A549 (cell line): ENCODE results near the gene TAF1B. TPM values are rescaled to one million over a fixed set of nuclear protein-coding genes. Genes with fewer than 3 reads are reported as not detected.

Source experiments
- ATAC-seq, 2 experiments: fragments of 200-7000 bp in 1 of 2; fragments of >200 bp in 1 of 2; cut with Nextera tagmentation in 1 of 2; cut with Tn5 transposase in 1 of 2; 3 replicates each; pipeline versions ENCODE4 v1.8.0 to v1.9.1; 2018 to 2020; ENCODE audit warnings: mild to moderate bottlenecking in 1 of 2, moderate library complexity in 1 of 2
- CTCF ChIA-PET: fragments of 300-600 bp; sonication (Branson Sonifier 250); formaldehyde crosslinking; extraction: SDS; loops from one replicate; lab custom pipeline; 2021; ENCODE audit warnings: antibody characterized with exemption, inconsistent platforms; lab: Yijun Ruan, JAX
- POLR2A ChIA-PET: fragments of 350-600 bp; formaldehyde crosslinking; extraction: SDS; loops from one replicate; lab custom pipeline; 2021; ENCODE audit warnings: antibody characterized with exemption, inconsistent platforms; lab: Yijun Ruan, JAX
- DNase-seq, 2 experiments: peaks; one replicate each; pipeline versions ENCODE4 v3.0.0 to v3.0.0-alpha.2; 2011 to 2016; ENCODE audit warnings: low read depth in 1 of 2, low spot score in 1 of 2
- FAIRE-seq: peaks from 2 replicates; lab custom pipeline; 2011; peaks lifted over from hg19 to GRCh38; lab: Jason Lieb, UNC
- H3K27ac ChIP-seq, 2 experiments: fragments of >200 bp; sonication (Bioruptor Twin); formaldehyde crosslinking; 3 replicates each; pipeline ENCODE4 v1.5.1; 2016 to 2017
- H3K4me1 ChIP-seq: fragments of >200 bp; sonication (Bioruptor Twin); formaldehyde crosslinking; 3 replicates; pipeline ENCODE4 v1.6.1; 2016
- H3K4me2 ChIP-seq: fragments of >200 bp; sonication (Bioruptor Twin); formaldehyde crosslinking; 3 replicates; pipeline ENCODE4 v1.6.1; 2016
- H3K4me3 ChIP-seq: fragments of >200 bp; sonication (Bioruptor Twin); formaldehyde crosslinking; 3 replicates; pipeline ENCODE4 v1.5.1; 2016
- H3K9me3 ChIP-seq: fragments of >200 bp; sonication (Bioruptor Twin); formaldehyde crosslinking; 3 replicates; pipeline ENCODE4 v1.6.1; 2016
- FOSB ChIP-seq: fragments of 250-450 bp; sonication (Bioruptor Pico); IDR thresholded peaks from 2 replicates; pipeline ENCODE4 v1.5.0; 2020; ENCODE audit warnings: mild to moderate bottlenecking, moderate library complexity
- FOSL2 ChIP-seq, 2 experiments: fragments of 450-650 bp in 1 of 2; fragments of >200 bp in 1 of 2; sonication (Bioruptor Twin) in 1 of 2; formaldehyde crosslinking; IDR thresholded peaks; 2 replicates each; pipeline versions ENCODE4 v1.5.0 to v1.6.1; 2016 to 2020; ENCODE audit warnings: mild to moderate bottlenecking in 1 of 2, moderate library complexity in 1 of 2
- FOXS1 ChIP-seq: fragments of 250-450 bp; sonication (Bioruptor Pico); IDR thresholded peaks from 2 replicates; pipeline ENCODE4 v1.5.0; 2020; ENCODE audit warnings: mild to moderate bottlenecking, moderate library complexity
- HES2 ChIP-seq: fragments of >200 bp; sonication (Bioruptor Twin); formaldehyde crosslinking; IDR thresholded peaks from 2 replicates; pipeline ENCODE4 v1.6.1; 2016
- KDM5A ChIP-seq: fragments of 200-600 bp; sonication (generic); IDR thresholded peaks from 2 replicates; pipeline ENCODE4 v1.6.1; 2016; ENCODE audit warnings: antibody characterized with exemption, mild to moderate bottlenecking
- MAFK ChIP-seq: fragments of 450-650 bp; IDR thresholded peaks from 2 replicates; pipeline ENCODE4 v1.6.1; 2014; ENCODE audit not compliant: partially characterized antibody
- MAZ ChIP-seq: fragments of 150-350 bp; IDR thresholded peaks from 2 replicates; pipeline ENCODE4 v1.6.1; 2014; ENCODE audit warnings: antibody characterized with exemption, low read depth, low read length, borderline replicate concordance
- POLR2AphosphoS2 ChIP-seq: conservative IDR thresholded peaks from 2 replicates; pipeline ENCODE4 v1.6.1; 2012; ENCODE audit warnings: low read length, improper control_type of control experiment, inconsistent platforms
- RAD21 ChIP-seq, 2 experiments: fragments of >200 bp in 1 of 2; sonication (Bioruptor Twin) in 1 of 2; formaldehyde crosslinking in 1 of 2; IDR thresholded peaks in 1 of 2; conservative IDR thresholded peaks in 1 of 2; 2 replicates in 1 of 2; 3 replicates in 1 of 2; pipeline ENCODE4 v1.6.1; 2012 to 2018; ENCODE audit warnings: inconsistent platforms in 1 of 2
- RARB ChIP-seq: fragments of 250-450 bp; sonication (Bioruptor Pico); IDR thresholded peaks from 2 replicates; pipeline ENCODE4 v1.8.0; 2021; ENCODE audit warnings: mild to moderate bottlenecking, moderate library complexity
- REST ChIP-seq: fragments of 200-600 bp; sonication (generic); IDR thresholded peaks from 2 replicates; pipeline ENCODE4 v1.6.1; 2016; ENCODE audit warnings: antibody characterized with exemption, mild to moderate bottlenecking, moderate library complexity
- USF2 ChIP-seq: fragments of 450-650 bp; IDR thresholded peaks from 2 replicates; pipeline ENCODE4 v1.6.1; 2014; ENCODE audit warnings: antibody characterized with exemption
- WGBS: methylation state at CpG from one replicate; pipeline ENCODE4 v1.1.6; 2017; ENCODE audit errors: missing lambda C conversion rate; 5-methylcytosine and 5-hydroxymethylcytosine counted together
- polyA plus RNA-seq, 4 experiments: library from polyadenylated mRNA; depleted of rRNA in 3 of 4; stranded (reverse); fragments of >200 nt; fragmentation: RNase III in 1 of 4; extraction: RNeasy Plus Mini Kit Qiagen cat#74134 plus additional on column Dnase treatment in 1 of 4; gene quantifications; 2 replicates in 3 of 4; 3 replicates in 1 of 4; pipeline ENCODE4 v1.2.3, GENCODE V29; 2011 to 2017
- TF ChIP-seq, protein P1 (sequence below): IDR thresholded peaks from 2 replicates; pipeline ENCODE4 v1.6.1; 2012; ENCODE audit warnings: low read depth, borderline replicate concordance
- TF ChIP-seq, protein P2 (sequence below): fragments of 150-350 bp; IDR thresholded peaks from 2 replicates; pipeline ENCODE4 v1.6.1; 2014; ENCODE audit warnings: low read depth, mild to moderate bottlenecking, low read length

TAF1B gene
- polyA plus RNA-seq, 2 of the 4 experiments (the other 2 are of a cell fraction), result 40.6 to 51.7 TPM

- ChIA-PET POLR2A (no interaction called here), CTCF (interaction anchor here (0.6 to 21.2 kb wide), 9 partner anchors 11 to 245 kb away, joined by 3 to 262 read pairs (median 4); partner anchors contain the start of genes KLF11 and TAF1B)
- TF ChIP-seq MAFK, result no peak
- TF ChIP-seq FOXS1 (CRISPR knock-in tag), result no peak
- no peak for TF ChIP-seq RARB (CRISPR knock-in tag)
- no peak for TF ChIP-seq REST
- TF ChIP-seq KDM5A, result no peak
- TF ChIP-seq FOSL2 (IDR thresholded peaks at IDR 0.05), result no peak
- TF ChIP-seq FOSL2 (CRISPR knock-in tag; IDR thresholded peaks at IDR 0.05), result no peak
- no peak for TF ChIP-seq POLR2AphosphoS2
- no peak for TF ChIP-seq FOSB
- no peak for TF ChIP-seq RAD21 (conservative IDR thresholded peaks at IDR 0.05 in 1 of 2, IDR thresholded peaks at IDR 0.05 in 1 of 2)
- TF ChIP-seq, protein P1, sequence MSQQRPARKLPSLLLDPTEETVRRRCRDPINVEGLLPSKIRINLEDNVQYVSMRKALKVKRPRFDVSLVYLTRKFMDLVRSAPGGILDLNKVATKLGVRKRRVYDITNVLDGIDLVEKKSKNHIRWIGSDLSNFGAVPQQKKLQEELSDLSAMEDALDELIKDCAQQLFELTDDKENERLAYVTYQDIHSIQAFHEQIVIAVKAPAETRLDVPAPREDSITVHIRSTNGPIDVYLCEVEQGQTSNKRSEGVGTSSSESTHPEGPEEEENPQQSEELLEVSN, result no peak
- TF ChIP-seq MAZ, result no peak
- ATAC-seq (no peak), FAIRE-seq (no peak), DNase-seq (no peak)
- H3K4me2 ChIP-seq, result no peak overlapping the region
- WGBS, result 80% methylated on average over 17 of the region's 17 CpGs
- H3K4me3 ChIP-seq, result no peak overlapping the region
- H3K4me1 ChIP-seq, result peaks cover 29% of the 10 kb centered on the region
- no peaks in the 10 kb centered on the region for H3K9me3 ChIP-seq
- H3K27ac ChIP-seq, result peak overlapping the region in 1 of 2 experiments; percentile 87; a peak in 4 of 6 replicates
Measured at GRCh38 chr2:9803023-9803805, 40.1 kb upstream of the TAF1B start.

DNA sequence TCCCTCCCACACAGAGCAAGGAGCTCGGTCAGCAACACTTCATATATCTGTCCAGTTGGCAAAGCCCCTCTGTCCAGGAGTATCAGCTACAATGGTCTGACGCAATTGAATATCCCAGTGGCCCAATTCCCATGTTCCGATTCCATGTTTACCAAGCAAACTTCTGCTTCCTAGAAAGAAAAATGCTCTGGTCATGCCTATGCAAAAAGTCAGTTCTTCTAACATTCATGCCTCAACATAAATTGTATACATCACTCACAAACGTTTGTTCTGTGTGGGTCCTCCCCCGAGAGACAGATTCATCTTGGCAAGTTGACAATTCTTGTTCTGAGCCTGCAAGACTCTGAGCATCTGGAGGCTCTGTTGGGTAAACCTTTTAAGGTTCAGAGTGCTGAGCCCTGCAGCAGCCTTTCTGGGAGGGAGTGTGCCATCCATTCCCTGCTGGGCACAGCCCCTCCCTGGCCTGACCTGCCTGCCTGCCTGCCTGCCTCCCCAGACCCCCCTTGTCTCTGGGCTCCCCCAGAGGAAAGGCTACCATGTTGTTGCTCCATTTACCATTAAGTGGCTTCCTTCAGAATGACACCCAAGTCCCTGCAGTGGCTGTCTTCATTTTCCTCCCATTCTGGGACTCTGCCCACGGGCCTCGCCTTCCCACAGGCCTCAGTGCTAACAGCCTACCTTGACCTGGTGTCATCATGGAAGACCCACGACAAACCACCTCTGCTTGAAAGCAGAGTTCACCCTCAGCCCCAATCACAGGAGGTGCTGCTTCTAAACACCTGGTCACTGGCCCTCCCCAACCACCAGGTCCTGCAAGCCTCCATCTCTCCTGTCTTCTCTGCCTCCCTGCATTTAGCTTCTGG lies 37.6 kb upstream of the TAF1B start:
- Histone ChIP-seq H3K27ac (no peak overlapping the region), H3K4me3 (no peak overlapping the region), H3K9me3 (no peaks in the 10 kb centered on the region), H3K4me1 (peaks cover 19% of the 10 kb centered on the region), H3K4me2 (no peak overlapping the region)
- 55% methylated on average over 8 of the region's 8 CpGs for WGBS
- TF ChIP-seq USF2 (no peak), HES2 (no peak)
- TF ChIP-seq, protein P2, sequence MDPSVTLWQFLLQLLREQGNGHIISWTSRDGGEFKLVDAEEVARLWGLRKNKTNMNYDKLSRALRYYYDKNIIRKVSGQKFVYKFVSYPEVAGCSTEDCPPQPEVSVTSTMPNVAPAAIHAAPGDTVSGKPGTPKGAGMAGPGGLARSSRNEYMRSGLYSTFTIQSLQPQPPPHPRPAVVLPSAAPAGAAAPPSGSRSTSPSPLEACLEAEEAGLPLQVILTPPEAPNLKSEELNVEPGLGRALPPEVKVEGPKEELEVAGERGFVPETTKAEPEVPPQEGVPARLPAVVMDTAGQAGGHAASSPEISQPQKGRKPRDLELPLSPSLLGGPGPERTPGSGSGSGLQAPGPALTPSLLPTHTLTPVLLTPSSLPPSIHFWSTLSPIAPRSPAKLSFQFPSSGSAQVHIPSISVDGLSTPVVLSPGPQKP, result no peak
- ChIA-PET CTCF (interaction anchor here (0.6 to 21.2 kb wide), 6 partner anchors 9 to 267 kb away, joined by 3 to 262 read pairs (median 8); no protein-coding TSS in a partner anchor), POLR2A (interaction anchor here (1.7 kb wide), 1 partner anchor 38 kb away, joined by 5 read pairs; the partner anchor contains the start of gene TAF1B)
- ATAC-seq (no peak), FAIRE-seq (no peak), DNase-seq (no peak)
